ENCODE data around the gene MDM2. TPM values are rescaled to one million over a fixed set of nuclear protein-coding genes. Genes with fewer than 3 reads are reported as not detected.
A peak's percentile ranks its signal among the peaks of the same experiment; 100 is the strongest.

Gene MDM2
- total RNA-seq, 1 experiment from 2014 or later = 159 TPM

DNA sequence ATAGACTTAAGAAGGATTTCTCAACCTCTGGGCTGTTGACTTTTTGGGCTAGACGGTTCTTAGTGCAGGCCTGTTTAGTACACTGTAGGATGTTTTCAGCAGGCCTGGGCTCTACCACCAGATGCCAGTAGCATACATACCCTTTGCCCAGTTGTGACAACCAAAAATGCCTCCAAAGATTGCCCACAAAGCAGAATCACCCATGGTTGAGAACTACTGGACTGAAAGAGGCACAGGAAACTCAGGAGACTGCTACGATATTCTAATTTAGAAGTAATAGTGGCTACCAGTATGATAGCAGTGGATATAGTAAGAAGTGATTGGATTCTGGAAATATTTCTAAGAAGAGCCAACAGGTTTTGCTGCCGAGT, 46.5 kb upstream of the MDM2 start:
- Histone ChIP-seq H3K9me3 (ENCODE audit: control insufficient read depth, low read depth, low read length) (no peaks in the 10 kb centered on the region), H3K4ac (ENCODE audit: low read depth, low read length) (no peak overlapping the region), H3K79me1 (ENCODE audit: insufficient read depth, low read depth, low read length, poor library complexity, severe bottlenecking) (no peaks in the 10 kb centered on the region), H2BK15ac (ENCODE audit: low read depth, low read length) (no peak overlapping the region), H4K8ac (replicated peaks; ENCODE audit: insufficient read length, low read depth, low read length) (no peak overlapping the region), H2AK5ac (ENCODE audit: insufficient read length, low read length) (no peak overlapping the region), H4K5ac (ENCODE audit: insufficient read length, low read depth, low read length) (no peak overlapping the region), H3K9ac (ENCODE audit: extremely low read depth, insufficient read length, low read length) (no peak overlapping the region), H3K14ac (ENCODE audit: insufficient read depth, low read length) (no peak overlapping the region), H2BK12ac (ENCODE audit: insufficient read length, low read depth, low read length) (no peak overlapping the region), H3K4me2 (ENCODE audit: insufficient read depth, insufficient read length, low read length) (no peak overlapping the region), H3K23ac (ENCODE audit: insufficient read length, low read depth, low read length) (no peak overlapping the region), H3K4me1 (ENCODE audit: insufficient read depth, low read length) (no peaks in the 10 kb centered on the region), H3T11ph (ENCODE audit: low read length) (no peak overlapping the region), H2BK20ac (ENCODE audit: low read depth, low read length, poor library complexity, severe bottlenecking) (no peak overlapping the region), H3K79me2 (ENCODE audit: insufficient read depth, low read length) (no peaks in the 10 kb centered on the region), H4K91ac (ENCODE audit: insufficient read length, low read depth, low read length) (no peak overlapping the region), H3K18ac (ENCODE audit: insufficient read length, low read depth, low read length) (no peak overlapping the region), H3K56ac (ENCODE audit: insufficient read length, low read depth, low read length) (no peak overlapping the region), H3K27ac (ENCODE audit: insufficient read length, low read depth, low read length) (no peak overlapping the region), H4K20me1 (ENCODE audit: control insufficient read depth, insufficient read depth, insufficient read length) (no peaks in the 10 kb centered on the region), H3K27me3 (ENCODE audit: insufficient read depth, low read length) (no peaks in the 10 kb centered on the region), H2BK5ac (ENCODE audit: insufficient read length, low read length) (no peak overlapping the region), H2BK120ac (ENCODE audit: low read depth, low read length, poor library complexity, severe bottlenecking) (no peak overlapping the region), H2AFZ (ENCODE audit: low read length) (no peak overlapping the region), H3K23me2 (ENCODE audit: insufficient read length, low read depth, low read length, poor library complexity, severe bottlenecking) (no peaks in the 10 kb centered on the region)
- H3K9me3 Mint-ChIP-seq = no peaks in the 10 kb centered on the region
- WGBS (ENCODE audit: extremely low coverage, insufficient read length, low lambda C conversion rate) = no CpG with 5 or more reads among the region's 3 CpGs
- H3K4me1 Mint-ChIP-seq = peaks cover 3 to 5% of the 10 kb centered on the region in 2 experiments; a peak in 3 of 4 replicates
- TF ChIP-seq, protein P1, sequence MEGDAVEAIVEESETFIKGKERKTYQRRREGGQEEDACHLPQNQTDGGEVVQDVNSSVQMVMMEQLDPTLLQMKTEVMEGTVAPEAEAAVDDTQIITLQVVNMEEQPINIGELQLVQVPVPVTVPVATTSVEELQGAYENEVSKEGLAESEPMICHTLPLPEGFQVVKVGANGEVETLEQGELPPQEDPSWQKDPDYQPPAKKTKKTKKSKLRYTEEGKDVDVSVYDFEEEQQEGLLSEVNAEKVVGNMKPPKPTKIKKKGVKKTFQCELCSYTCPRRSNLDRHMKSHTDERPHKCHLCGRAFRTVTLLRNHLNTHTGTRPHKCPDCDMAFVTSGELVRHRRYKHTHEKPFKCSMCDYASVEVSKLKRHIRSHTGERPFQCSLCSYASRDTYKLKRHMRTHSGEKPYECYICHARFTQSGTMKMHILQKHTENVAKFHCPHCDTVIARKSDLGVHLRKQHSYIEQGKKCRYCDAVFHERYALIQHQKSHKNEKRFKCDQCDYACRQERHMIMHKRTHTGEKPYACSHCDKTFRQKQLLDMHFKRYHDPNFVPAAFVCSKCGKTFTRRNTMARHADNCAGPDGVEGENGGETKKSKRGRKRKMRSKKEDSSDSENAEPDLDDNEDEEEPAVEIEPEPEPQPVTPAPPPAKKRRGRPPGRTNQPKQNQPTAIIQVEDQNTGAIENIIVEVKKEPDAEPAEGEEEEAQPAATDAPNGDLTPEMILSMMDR (conservative IDR thresholded peaks at IDR 0.05) = no peak
- no peak overlapping the region for H3K4me3 Mint-ChIP-seq
- H3K36me3 Mint-ChIP-seq (ENCODE audit: insufficient read depth in 1 of 3, low read depth in 3 of 3) = peaks cover 7 to 62% (median 57%) of the 10 kb centered on the region in 3 experiments; a peak in 6 of 7 replicates
- peak overlapping the region in 1 of 3 experiments; percentile 68; a peak in 3 of 7 replicates for H3K27ac Mint-ChIP-seq
- no peak for DNase-seq
- no peaks in the 10 kb centered on the region; the same call in 1 of the 2 replicates for H3K27me3 Mint-ChIP-seq (ENCODE audit: low read depth)
